GM12891 (cell line): ENCODE measurements around the gene DIABLO.

Experiments
- POLR2A ChIP-seq: IDR thresholded peaks from 2 replicates; pipeline ENCODE4 v1.6.1; 2011; ENCODE audit warnings: low read depth, low read length, control low read depth
- POU2F2 ChIP-seq: IDR thresholded peaks from 2 replicates; pipeline ENCODE4 v1.6.1; 2011; ENCODE audit warnings: low read depth, mild to moderate bottlenecking, control low read depth, low read length, moderate library complexity

- TF ChIP-seq POLR2A (no peak), POU2F2 (no peak)
Observed at GRCh38 chr12:122187466-122187865, 38.4 kb downstream of the DIABLO start.
